PFSK-1 (cell line): ENCODE measurements around the gene PLD5.

Experiments
- POLR2AphosphoS5 ChIP-seq: IDR thresholded peaks from 2 replicates; pipeline ENCODE4 v1.6.1; 2012; ENCODE audit warnings: low read depth, mild to moderate bottlenecking, control low read depth, low read length, moderate library complexity
- REST ChIP-seq, 2 experiments: IDR thresholded peaks; 2 replicates each; pipeline versions ENCODE4 v1.6.1 to v1.8.0; 2011 to 2012; ENCODE audit warnings: low read depth in 2 of 2, low read length in 2 of 2, control low read depth in 1 of 2, inconsistent platforms in 1 of 2, mild to moderate bottlenecking in 1 of 2, moderate library complexity in 1 of 2; ENCODE audit not compliant: insufficient read depth in 1 of 2
- SIN3A ChIP-seq: IDR thresholded peaks from 2 replicates; pipeline ENCODE4 v1.6.1; 2012; ENCODE audit warnings: mild to moderate bottlenecking, low read length, moderate library complexity, borderline replicate concordance; ENCODE audit not compliant: insufficient read depth

GRCh38 chr1:242184955-242185354, 339.5 kb downstream of the PLD5 start:
- TF ChIP-seq SIN3A (no peak), REST (IDR thresholded peaks at IDR 0.05; ENCODE audit: insufficient read depth in 1 of 2, low read depth in 2 of 2, low read length in 2 of 2) (no peak), POLR2AphosphoS5 (no peak)
